Kidney glomerular epithelial cell (primary cell): ENCODE results near the gene SPRED1.

Experiments
- DNase-seq: peaks from one replicate; lab custom pipeline; 2025; lab: John Stamatoyannopoulos, UW

SPRED1 gene

DNA sequence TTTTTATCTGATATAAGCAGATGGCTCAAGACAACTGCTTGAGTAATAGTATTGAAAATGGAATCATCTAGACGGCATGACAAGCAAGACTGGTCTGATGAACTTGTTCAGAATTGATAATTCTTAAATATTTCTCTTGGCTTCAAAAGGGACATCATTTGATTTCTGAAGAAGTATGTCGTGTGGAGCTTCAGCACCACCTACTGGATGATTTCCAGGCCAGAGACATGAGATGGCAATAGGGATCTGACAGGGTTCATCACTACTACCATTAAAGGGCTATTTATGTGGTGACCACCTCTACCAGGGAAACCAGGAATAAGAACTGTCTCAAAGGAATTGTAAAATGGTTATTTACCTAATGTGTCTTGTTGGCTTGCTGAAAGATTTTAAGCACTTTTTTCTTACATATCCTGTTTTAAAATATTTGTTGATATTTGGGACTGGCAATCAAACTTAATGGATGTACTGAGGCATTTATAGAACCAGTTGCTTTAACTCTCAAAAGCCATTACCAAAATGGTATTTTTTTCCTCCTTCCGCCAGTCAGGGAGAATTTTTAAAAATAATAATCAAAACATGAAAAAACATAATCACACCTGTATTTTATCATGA lies 101.8 kb downstream of the SPRED1 start:
- DNase-seq: peak; percentile 57

DNA sequence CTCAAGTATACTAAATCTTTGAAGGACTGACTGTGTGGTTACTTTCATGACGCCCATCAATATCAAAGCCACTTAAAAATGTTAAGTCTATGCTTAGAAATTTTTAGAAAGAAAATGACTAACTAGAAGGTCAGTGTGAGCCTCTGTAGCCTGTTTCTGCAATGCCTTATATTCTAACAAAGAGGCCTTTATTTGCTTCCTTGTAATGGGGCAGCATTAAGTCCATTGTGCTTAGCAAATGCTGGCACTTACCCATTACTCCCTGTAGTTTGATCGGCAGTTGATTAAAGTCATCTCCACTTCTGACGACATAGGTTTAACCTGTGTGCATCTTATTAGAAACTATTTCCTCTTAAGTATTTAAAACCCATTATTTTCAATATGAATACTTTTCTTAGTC lies 109.7 kb downstream of the SPRED1 start:
- DNase-seq: no peak

DNA sequence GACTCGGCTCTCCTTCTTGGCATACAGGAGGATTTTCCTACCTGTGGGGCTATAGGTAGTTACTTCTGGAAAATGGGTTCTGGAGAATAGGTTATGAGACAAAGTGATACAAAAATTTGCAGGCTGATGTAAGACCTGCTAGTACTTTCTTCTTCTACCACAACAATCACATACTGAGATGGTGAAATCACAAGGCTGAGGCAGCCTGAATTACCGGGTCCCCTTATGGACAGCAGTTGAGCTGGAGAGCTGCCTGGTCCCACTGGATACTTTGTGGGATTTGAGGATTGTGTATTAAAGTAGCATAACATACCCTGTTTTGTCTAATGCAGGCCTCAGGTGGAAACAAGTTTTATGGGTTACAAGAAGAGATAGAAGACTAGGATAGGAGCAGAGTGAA lies 114.8 kb downstream of the SPRED1 start:
- DNase-seq: no peak

DNA sequence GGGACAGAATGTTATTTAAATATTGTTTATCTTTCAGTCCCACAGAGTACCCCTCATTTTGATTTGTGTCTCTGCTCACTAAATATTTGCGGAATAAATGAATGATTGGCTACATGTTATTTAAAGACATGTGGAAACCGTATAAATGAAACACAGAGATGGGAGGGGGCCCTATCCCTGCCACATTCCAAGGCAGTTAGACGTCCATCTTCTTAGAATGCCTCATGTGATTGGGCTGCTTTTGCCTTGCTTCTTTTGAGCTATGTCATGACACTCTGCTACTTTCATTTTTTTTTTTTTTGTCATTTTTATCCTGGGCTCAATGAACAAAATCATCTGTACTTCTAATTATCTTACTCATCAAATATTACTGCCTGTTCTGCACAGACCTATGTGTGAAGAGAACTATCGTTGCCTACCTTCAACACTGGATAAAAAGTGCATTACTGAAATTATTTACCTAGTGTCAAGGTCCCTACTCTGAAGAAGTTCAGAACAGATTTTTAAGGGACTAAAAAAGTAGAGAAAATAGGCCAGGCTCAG lies 117.4 kb downstream of the SPRED1 start:
- DNase-seq: no peak

DNA sequence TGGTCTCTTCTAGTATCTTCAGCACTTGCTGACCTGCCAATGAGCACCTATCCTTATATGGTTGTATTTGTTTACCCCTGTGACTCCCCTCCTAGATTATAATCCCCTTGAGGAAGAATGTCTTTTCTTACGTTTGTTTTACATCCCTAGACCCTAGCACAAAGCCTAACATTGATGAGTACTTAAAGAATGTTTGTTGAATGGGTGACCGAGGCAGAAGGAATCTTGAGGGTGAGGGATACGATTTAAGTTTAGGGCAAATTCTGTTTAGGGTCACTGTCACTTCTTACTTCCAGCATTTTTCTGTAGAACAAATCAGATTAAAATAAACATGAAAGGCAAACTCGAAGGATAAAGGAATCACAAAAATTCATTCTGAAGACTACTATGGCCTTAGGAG lies 120.4 kb downstream of the SPRED1 start:
- DNase-seq: no peak

DNA sequence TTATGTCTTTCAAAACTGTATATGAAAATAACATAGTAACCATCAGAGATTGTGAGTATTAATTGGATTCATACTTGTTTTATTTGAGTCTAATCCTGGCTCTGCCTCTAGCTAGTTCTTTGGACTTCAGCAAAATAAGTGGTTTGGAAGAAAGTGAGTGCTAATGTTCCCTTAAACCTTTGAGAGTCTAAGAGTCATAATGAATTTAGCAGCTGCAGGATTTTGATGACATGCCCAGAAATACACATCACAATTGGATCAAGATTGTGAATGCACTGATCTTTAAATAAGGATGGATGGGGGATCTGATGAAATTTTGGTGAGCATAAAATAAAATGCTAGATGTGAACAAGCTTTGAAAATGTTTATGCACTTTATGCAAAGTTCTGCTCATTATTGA lies 121.4 kb downstream of the SPRED1 start:
- DNase-seq: no peak

DNA sequence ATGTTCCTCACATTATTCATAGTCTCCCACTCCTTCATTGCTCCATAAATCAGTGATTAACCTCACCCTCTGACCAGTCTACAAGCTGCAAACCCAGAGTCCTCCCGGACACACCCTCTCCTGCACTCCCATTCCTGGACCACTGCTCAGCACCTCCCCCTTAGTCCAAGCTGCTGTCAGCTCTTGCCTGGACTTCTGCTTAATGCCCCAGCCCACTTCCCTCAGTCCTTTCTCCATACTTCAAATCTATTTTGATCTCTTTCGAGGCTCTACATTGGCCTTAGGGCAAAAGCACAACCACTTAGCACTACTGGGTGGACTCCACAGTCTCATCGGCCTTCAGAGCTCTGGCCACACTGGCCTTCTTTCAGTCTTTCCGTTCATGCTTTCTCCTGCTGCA lies 121.9 kb downstream of the SPRED1 start:
- no peak for DNase-seq

DNA sequence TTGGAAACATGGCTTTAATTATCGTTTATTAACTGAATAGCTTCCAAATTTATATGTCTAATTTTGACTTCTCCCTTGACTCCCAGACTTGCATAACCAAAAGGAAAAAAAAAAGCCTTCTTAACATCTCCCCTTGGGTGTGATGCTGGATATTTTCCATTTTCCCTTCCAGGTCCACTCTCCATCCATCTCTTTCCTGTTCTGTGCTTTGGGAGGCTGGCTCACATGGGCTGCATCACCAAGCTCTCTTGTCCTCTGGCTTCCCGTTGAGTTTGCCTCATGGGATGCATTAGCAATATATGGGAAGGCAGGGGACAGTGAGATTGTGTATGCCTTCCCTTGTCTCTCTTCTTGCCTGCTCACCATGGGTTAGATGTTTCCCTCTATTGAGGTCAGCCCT lies 123.4 kb downstream of the SPRED1 start:
- DNase-seq: no peak

DNA sequence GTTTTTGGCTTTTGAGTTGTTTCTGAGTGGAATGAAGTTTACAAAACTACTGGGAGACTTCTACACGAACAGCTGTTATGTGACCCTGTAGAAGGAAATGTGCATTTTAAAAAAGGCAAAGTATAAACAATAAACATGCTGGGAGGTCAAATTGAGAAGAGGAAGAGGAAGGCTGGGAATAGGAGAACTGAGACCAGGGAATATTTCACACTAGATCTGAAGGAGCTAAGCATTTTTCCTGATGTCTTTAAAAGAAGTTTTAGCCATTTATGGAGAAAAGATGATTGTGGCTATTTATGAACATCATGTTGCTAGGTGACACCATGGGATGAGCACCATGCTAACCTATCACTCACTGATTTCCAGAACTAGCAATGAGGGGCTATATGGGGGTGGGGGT lies 125.0 kb downstream of the SPRED1 start:
- DNase-seq: no peak

DNA sequence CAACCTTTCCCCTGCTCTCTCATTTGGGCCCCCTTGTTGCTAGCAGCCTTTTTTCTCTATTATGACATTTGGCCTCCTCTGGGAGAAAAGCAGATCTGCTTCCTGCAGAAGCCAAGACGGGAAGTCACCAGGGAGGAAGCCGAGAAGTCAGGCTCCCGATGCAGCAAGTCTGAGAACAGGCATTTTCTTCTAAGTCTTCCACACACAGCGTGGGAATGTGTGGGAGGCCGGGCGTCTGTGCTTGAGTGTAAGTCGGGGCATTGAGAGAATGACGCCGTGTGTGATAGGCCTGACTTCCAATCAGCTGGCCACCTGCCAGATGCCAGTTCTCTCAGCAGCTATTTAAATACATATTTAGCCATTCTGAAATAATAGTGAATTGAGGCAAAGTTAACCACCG lies 125.5 kb downstream of the SPRED1 start:
- no peak for DNase-seq

DNA sequence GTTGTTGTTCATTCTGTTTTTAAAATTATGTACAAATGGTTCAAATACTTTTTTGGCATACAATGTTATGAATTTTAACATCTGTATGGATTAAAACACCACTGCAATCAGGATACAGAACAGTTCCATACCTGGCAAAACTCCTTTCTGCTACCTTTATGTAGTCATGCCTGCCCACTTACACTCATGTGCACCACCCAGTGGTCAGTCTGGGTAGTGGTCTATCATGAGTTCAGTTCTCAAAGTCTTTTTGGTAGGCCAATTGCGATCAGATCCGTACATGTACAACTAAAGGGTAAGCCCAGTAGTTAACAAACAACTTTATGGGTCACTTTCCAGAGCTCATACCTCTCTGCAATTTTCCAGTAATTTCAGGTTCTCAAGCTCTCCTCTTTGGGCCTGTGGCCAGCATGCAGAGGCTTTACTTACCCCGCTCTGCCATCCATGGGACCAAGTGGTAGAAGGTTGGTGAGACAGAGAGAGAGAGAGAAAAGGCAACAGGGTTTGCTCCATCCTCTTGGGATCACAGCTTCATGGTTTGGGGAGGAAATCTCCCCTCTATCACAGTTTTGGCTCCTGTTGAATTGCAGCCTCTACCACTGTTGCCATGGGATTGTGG lies 137.4 kb downstream of the SPRED1 start:
- DNase-seq: peak; percentile 70

DNA sequence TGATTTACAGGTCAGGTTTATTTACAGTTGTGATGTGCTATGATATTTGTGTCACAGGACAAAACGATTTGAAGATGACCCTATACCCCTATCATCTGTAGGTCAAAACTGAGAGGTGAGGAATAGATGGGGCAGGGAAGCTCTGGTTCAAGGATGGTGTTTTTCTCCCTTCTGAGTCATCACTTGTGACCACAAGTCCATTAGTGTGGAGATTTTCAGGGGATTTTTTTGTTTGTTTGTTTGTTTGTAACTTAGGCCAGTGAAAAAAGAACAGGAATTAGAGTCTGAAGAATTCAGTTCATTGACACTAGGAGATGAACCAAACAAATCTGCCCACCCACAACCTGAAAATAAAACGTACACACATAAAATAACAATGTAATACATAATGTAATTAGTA lies 138.6 kb downstream of the SPRED1 start:
- DNase-seq: peak; percentile 12

DNA sequence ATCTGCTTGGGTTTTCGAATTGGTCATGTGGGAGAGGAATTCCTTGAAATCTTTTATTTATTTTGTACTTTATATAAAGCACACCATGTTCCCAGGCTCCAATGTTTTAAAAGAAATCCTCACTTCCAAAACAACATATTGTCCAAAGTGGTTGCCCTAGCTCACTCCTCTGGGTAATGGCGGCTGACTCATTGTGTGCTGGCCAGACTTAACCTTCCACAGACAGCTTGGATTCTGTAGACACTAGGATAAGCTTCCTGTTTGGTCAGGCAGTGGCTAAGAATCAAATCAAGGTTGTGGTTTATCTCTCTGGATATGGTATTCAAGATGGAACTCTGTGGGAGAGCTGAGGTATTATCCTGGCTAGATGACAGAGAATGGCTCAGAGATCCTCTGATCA lies 145.5 kb downstream of the SPRED1 start:
- peak; percentile 94 for DNase-seq

DNA sequence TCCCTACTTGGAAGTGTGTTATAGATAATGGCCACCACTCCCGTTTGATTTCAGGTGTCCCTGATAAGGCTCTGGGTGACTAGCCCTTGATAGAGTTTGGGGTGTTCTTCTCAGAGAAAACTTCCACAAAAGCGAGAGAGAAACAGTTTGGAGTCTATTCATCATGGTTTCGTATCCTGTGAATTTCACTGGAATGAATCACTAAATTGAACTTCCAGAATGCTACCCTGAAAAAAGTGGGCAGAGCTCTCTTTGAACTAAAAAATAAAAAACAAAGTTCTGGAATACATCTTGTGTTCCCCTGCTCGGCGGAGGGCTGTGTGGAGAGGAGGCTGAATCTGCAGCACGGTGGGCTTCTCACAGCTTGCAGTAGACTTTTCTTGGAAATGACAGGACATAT lies 148.5 kb downstream of the SPRED1 start:
- DNase-seq: no peak

DNA sequence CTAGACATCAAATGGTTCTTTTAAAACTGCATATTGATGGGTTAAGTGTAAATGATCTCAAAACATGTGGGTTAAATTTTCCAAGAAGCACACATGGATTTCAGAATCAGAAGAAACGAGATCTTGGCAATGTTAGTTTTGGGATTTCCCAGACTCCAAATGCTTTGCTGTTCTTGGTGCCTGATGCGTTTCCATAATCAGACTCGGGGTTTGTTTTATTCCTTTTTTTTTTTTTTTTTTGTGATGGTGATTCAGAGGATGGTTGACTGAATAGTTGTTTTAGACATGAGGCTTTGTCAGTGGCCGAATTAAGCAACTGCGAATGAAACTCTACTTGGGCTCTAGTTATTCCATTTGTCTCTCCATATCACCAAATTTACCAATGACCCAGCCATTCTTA lies 149.1 kb downstream of the SPRED1 start:
- no peak for DNase-seq

DNA sequence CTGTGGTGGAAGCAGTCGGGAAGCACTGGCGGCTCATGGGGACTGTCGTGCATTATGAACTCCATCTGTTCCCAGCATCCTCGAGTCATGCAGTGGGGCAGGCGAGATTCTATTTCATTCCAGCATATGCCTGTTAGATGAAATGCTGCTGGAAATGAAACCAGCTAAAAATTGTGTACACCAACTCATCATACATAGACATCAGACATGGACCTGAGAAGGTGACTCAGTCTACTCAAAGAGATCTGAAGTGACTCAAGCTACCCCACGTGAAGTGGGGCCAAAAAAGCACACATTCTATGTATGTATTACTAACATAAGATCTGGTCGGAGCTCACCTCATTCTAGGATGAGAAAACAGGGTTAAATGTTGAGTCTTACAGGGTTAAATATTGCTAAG lies 153.8 kb downstream of the SPRED1 start:
- no peak for DNase-seq
